B cell (primary cell): ENCODE results near the gene TCEANC2. TPM values are rescaled to one million over a fixed set of nuclear protein-coding genes. Genes with fewer than 3 reads are reported as not detected.

Source experiments
- ATAC-seq: fragments of 200-7000 bp; cut with Tn5 transposase; one replicate; pipeline ENCODE4 v1.10.0; 2021; ENCODE audit warnings: low read depth, mild to moderate bottlenecking, moderate number of reproducible peaks, moderate library complexity
- CTCF ChIA-PET: fragments of 350-600 bp; sonication (Branson Sonifier 250); formaldehyde crosslinking; loops from one replicate; lab custom pipeline; 2021; ENCODE audit warnings: antibody characterized with exemption, inconsistent platforms; lab: Charles Lee
- POLR2A ChIA-PET: fragments of 350-600 bp; sonication (Branson Sonifier 250); formaldehyde crosslinking; loops from one replicate; lab custom pipeline; 2021; ENCODE audit warnings: antibody characterized with exemption; lab: Charles Lee
- DNase-seq: peaks from one replicate; pipeline ENCODE4 v3.0.0; 2013
- H2AFZ ChIP-seq: 2 replicates; pipeline ENCODE4 v1.6.1; 2012; ENCODE audit warnings: mild to moderate bottlenecking, low read depth, low read length; ENCODE audit not compliant: insufficient read depth, poor library complexity, severe bottlenecking
- H3K27ac ChIP-seq, 2 donors: 1 replicate in 1 of 2; 2 replicates in 1 of 2; pipeline ENCODE4 v1.5.1; 2012 to 2013; ENCODE audit warnings: low read length in 2 of 2, mild to moderate bottlenecking in 2 of 2, moderate library complexity in 1 of 2
- H3K27me3 ChIP-seq, 4 experiments: fragments of 200-600 bp in 1 of 4; sonication (generic) in 1 of 4; replicated peaks in 1 of 4; 1 replicate in 2 of 4; 2 replicates in 2 of 4; pipeline versions ENCODE4 v1.6.1 to v1.7.0; 2013 to 2016; ENCODE audit warnings: low read length in 3 of 4, mild to moderate bottlenecking in 2 of 4, mixed read lengths in 1 of 4, moderate library complexity in 1 of 4; ENCODE audit not compliant: insufficient read depth in 4 of 4, control insufficient read depth in 3 of 4; ENCODE audit errors: control extremely low read depth in 1 of 4
- H3K36me3 ChIP-seq, 2 experiments: replicated peaks in 1 of 2; 1 replicate in 1 of 2; 2 replicates in 1 of 2; pipeline versions ENCODE4 v1.6.1 to v1.7.1; 2013; ENCODE audit warnings: low read length in 1 of 2; ENCODE audit not compliant: insufficient read depth in 2 of 2, control insufficient read depth in 1 of 2; ENCODE audit errors: control extremely low read depth in 1 of 2, extremely low read depth in 1 of 2
- H3K4me1 ChIP-seq, 2 donors: fragments of 200-600 bp in 1 of 2; sonication (generic) in 1 of 2; 1 replicate in 1 of 2; 2 replicates in 1 of 2; pipeline versions ENCODE4 v1.5.1 to v1.6.1; 2013 to 2017; ENCODE audit warnings: low read length in 2 of 2; ENCODE audit not compliant: control insufficient read depth in 2 of 2, insufficient read depth in 2 of 2
- H3K4me2 ChIP-seq: replicated peaks from 2 replicates; pipeline ENCODE3; 2012; ENCODE audit warnings: mild to moderate bottlenecking, low read depth, low read length; ENCODE audit not compliant: poor library complexity, severe bottlenecking
- H3K4me3 ChIP-seq, 5 experiments: fragments of 200-600 bp in 1 of 5; sonication (generic) in 1 of 5; 1 replicate in 3 of 5; 2 replicates in 2 of 5; pipeline versions ENCODE4 v1.5.1 to v1.7.0; 2011 to 2016; ENCODE audit warnings: low read length in 4 of 5, mild to moderate bottlenecking in 4 of 5, low read depth in 2 of 5, control low read depth in 1 of 5, moderate library complexity in 1 of 5; ENCODE audit not compliant: insufficient read depth in 1 of 5; ENCODE audit errors: control extremely low read depth in 1 of 5, extremely low read depth in 1 of 5
- H3K79me2 ChIP-seq: fragments of 200-600 bp; sonication (generic); one replicate; pipeline ENCODE4 v1.6.0; 2016; ENCODE audit warnings: low read length; ENCODE audit not compliant: control insufficient read depth, insufficient read depth
- H3K9ac ChIP-seq: fragments of 200-600 bp; sonication (generic); 2 replicates; pipeline ENCODE4 v1.6.1; 2017; ENCODE audit warnings: mild to moderate bottlenecking, low read length, moderate library complexity
- H3K9me3 ChIP-seq, 3 donors: one replicate each; pipeline versions ENCODE4 v1.6.1 to v1.7.1; 2013; ENCODE audit warnings: low read length in 2 of 3; ENCODE audit not compliant: control insufficient read depth in 2 of 3, insufficient read depth in 1 of 3; ENCODE audit errors: control extremely low read depth in 1 of 3
- H4K20me1 ChIP-seq: 2 replicates; pipeline ENCODE4 v1.6.0; 2012; ENCODE audit warnings: mild to moderate bottlenecking, low read length; ENCODE audit not compliant: insufficient read depth, control insufficient read depth, poor library complexity, severe bottlenecking
- H3K27ac Mint-ChIP-seq: one replicate; pipeline ENCODE4 v1.8.0; 2021; ENCODE audit warnings: mixed read lengths
- H3K27me3 Mint-ChIP-seq: one replicate; pipeline ENCODE4 v1.8.0; 2021; ENCODE audit warnings: mixed read lengths
- H3K4me1 Mint-ChIP-seq: one replicate; pipeline ENCODE4 v1.8.0; 2021; ENCODE audit warnings: mixed read lengths
- H3K4me3 Mint-ChIP-seq: one replicate; pipeline ENCODE4 v1.8.0; 2021; ENCODE audit warnings: mixed read lengths
- H3K9me3 Mint-ChIP-seq: one replicate; pipeline ENCODE4 v1.8.0; 2022; ENCODE audit warnings: mixed read lengths; ENCODE audit not compliant: insufficient read depth
- CTCF ChIP-seq: fragments of 200-600 bp; IDR thresholded peaks from one replicate; pipeline ENCODE4 v1.8.0; 2022; ENCODE audit warnings: antibody characterized with exemption, mild to moderate bottlenecking
- EZH2 ChIP-seq: IDR thresholded peaks from 2 replicates; pipeline ENCODE4 v1.6.1; 2012; ENCODE audit warnings: borderline replicate concordance, low read depth, mild to moderate bottlenecking, moderate library complexity, low read length; ENCODE audit not compliant: insufficient read depth, poor library complexity, severe bottlenecking
- WGBS: methylation state at CpG from one replicate; pipeline ENCODE4 v1.1.5; 2013; ENCODE audit warnings: missing lambda C conversion rate; ENCODE audit not compliant: insufficient coverage; 5-methylcytosine and 5-hydroxymethylcytosine counted together
- intact Hi-C: fragments of 100-400 bp; cut with micrococcal nuclease; formaldehyde crosslinking; loops from one replicate; pipeline ENCODE4 v1.10.0; 2022
- polyA plus RNA-seq: library from polyadenylated mRNA; depleted of rRNA; stranded (reverse); fragments of >200 nt; gene quantifications from 2 replicates; pipeline ENCODE4 v1.2.3, GENCODE V29; 2012
- total RNA-seq, 2 donors: library from RNA; stranded (reverse); fragments of 120-200 nt in 1 of 2; gene quantifications; 1 replicate in 1 of 2; 2 replicates in 1 of 2; pipeline versions ENCODE4 v1.2.3 to v1.2.4, GENCODE V29; 2013 to 2022

The TCEANC2 gene
- total and polyA plus RNA-seq, 2 donors (not counting 1 experiment from before 2014, with no cell fraction given): 8.0 to 15.9 TPM

GRCh38 chr1:54139711-54140110, 86.3 kb downstream of the TCEANC2 start:
- TF ChIP-seq EZH2: no peak
- no peak for TF ChIP-seq CTCF
- Mint-ChIP-seq H3K27ac (no peak overlapping the region), H3K4me1 (no peaks in the 10 kb centered on the region), H3K4me3 (no peak overlapping the region), H3K9me3 (no peaks in the 10 kb centered on the region), H3K27me3 (peaks cover 17% of the 10 kb centered on the region)
- CTCF ChIA-PET: no interaction called here
- Histone ChIP-seq H3K4me2 (no peak overlapping the region), H3K27me3 (peaks cover 0 to 6% (median 0%) of the 10 kb centered on the region in 4 experiments), H3K9ac (no peak overlapping the region), H2AFZ (no peak overlapping the region), H3K27ac (no peak overlapping the region), H3K79me2 (no peaks in the 10 kb centered on the region), H4K20me1 (no peaks in the 10 kb centered on the region), H3K36me3 (no peaks in the 10 kb centered on the region), H3K4me1 (no peaks in the 10 kb centered on the region), H3K9me3 (no peaks in the 10 kb centered on the region), H3K4me3 (no peak overlapping the region)
- WGBS: 94% methylated on average over 12 of the region's 12 CpGs
- ATAC-seq: no peak
- no peak for DNase-seq
- POLR2A ChIA-PET: no interaction called here
- intact Hi-C loops: no loop called here

DNA sequence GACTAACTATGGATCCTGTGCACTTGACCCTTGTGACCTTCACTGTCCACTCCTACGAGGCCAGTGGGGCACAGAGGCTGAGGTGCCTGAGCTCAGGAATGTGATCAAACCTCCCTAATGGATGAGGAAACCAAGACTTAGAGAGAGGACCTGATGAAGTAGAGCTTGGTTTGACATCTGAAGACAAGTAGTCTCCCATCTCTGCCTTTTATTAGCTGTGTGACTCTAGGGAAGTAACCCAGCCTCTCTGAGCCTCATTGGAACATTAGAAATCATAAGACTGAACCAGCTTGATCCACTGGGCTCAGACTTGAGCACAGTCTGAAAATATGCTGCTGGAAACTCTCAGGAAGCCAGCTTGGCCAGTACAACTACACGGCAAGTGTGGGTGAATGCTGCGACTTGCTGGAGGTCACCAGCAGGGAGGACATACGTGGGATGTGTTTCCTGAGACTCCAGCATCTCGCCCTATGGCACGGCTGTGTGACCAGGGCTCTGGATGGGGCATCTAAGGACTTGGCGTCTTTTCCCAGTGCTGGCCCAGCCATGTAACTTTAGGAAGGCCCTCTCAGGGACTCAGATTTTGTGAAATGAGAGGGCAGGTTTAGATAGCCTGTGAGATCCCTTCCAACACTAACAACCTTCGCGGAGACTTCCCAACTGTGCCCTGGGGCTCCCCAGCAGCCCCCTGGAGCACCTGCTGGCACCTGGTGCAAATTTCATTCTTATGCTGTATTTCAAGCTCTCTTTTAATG, 88.9 kb downstream of the TCEANC2 start:
- Histone ChIP-seq H3K79me2 (no peaks in the 10 kb centered on the region), H3K9me3 (no peaks in the 10 kb centered on the region), H2AFZ (no peak overlapping the region), H3K4me1 (no peaks in the 10 kb centered on the region), H3K9ac (no peak overlapping the region), H3K27ac (no peak overlapping the region), H3K27me3 (no peaks in the 10 kb centered on the region), H3K4me3 (no peak overlapping the region), H4K20me1 (no peaks in the 10 kb centered on the region), H3K4me2 (no peak overlapping the region), H3K36me3 (no peaks in the 10 kb centered on the region)
- ChIA-PET CTCF (no interaction called here), POLR2A (no interaction called here)
- TF ChIP-seq CTCF: no peak
- no peak for TF ChIP-seq EZH2
- WGBS: 76% methylated on average over 6 of the region's 9 CpGs
- Mint-ChIP-seq H3K4me1 (no peaks in the 10 kb centered on the region), H3K4me3 (no peak overlapping the region), H3K9me3 (no peaks in the 10 kb centered on the region), H3K27me3 (peaks cover 11% of the 10 kb centered on the region), H3K27ac (no peak overlapping the region)
- ATAC-seq: no peak
- intact Hi-C loops: no loop called here
- DNase-seq: no peak
